ENCODE results near the gene GPS1. TPM values are rescaled to one million over a fixed set of nuclear protein-coding genes. Genes with fewer than 3 reads are reported as not detected.

The GPS1 gene
- total and polyA plus RNA-seq, 2 experiments from 2014 or later = 136 to 242 TPM

DNA sequence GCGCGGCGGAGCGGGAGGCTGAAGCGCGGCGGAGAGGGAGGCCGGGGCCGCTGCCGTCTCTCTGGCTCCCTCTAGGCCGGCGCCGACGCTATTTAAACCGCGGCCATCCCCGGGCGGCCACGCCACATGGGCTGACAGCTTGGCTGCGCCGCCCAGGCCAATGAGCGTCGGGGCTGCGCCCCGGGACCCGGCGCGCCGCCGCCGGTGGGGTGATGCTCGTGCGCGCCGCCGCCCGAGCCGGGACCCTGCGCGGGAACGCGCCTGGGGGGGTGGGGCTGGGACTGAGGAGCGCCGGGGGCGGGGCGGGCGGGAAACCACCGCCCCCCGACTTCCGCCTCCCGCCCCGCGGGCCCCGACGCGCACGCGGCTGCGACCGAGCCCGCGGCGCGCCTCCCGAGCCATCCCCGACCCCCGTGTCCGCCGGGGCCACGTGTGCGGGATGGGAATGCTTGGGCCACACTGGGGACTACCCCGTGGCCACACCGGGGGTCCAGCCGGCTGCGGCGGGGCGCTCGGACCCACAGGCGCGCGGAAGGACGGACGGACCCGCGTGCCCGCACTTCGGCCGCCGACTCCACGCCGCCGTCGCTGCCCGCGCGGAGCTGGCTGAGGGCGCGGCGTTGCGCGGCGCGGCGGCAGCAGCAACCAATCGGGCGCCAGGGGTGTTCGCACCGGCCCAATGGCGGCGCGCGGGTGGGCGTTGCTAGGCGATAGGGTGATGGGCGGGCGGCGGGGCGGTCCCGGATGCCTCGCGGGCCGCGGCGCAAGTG lies 46.7 kb downstream of the GPS1 start, which contains the start of gene FASN:
Gene FASN, minus strand, starts transcription at position 68 of the 770 bp plus-strand sequence. CDS start 1,791 bp downstream, outside the sequence.
- peak; percentile 97 for DNase-seq (ENCODE audit: low spot score)
- Histone ChIP-seq H3K4me2 (peak within 1 kb of the TSS; percentile 91), H4K20me1 (replicated peaks; ENCODE audit: insufficient read depth) (peaks cover 26% of the 10 kb centered on the region), H3K9me2 (ENCODE audit: insufficient read depth) (no peaks in the 10 kb centered on the region), H3K4me1 (ENCODE audit: insufficient read depth) (peaks cover 32% of the 10 kb centered on the region), H3K4me3 (peak within 1 kb of the TSS; percentile 88), H3K36me3 (ENCODE audit: insufficient read depth) (0 out of 2 replicates have a peak, but pooled peaks cover 5% of the 10 kb centered on the region), H2AFZ (no peak within 1 kb of the TSS), H3K27ac (ENCODE audit: low read depth) (peak within 1 kb of the TSS; percentile 81; the same call in 1 of the 2 replicates), H3K79me2 (replicated peaks; ENCODE audit: insufficient read depth) (peaks cover 50% of the 10 kb centered on the region), H3F3A (replicated peaks; ENCODE audit: low read depth) (0 out of 2 replicates have a peak, but pooled peaks cover 19% of the 10 kb centered on the region), H3K27me3 (ENCODE audit: insufficient read depth) (no peaks in the 10 kb centered on the region)
- H3K4me1 Mint-ChIP-seq = peaks cover 23% of the 10 kb centered on the region
- ATAC-seq = peak; percentile 51
- H3K27me3 Mint-ChIP-seq (ENCODE audit: insufficient read depth, low read depth, poor library complexity) = peaks cover 19% of the 10 kb centered on the region
- no peaks in the 10 kb centered on the region for H3K9me3 Mint-ChIP-seq
- no peak within 1 kb of the TSS for H3K27ac Mint-ChIP-seq
- H3K36me3 Mint-ChIP-seq (ENCODE audit: low read depth) = peaks cover 27% of the 10 kb centered on the region; the same call in 2 of the 3 replicates
- peak in 1 of 2 experiments; percentile 51; a peak in 2 of 4 replicates for TF ChIP-seq CTCF (conservative IDR thresholded peaks at IDR 0.05; ENCODE audit: low read depth in 2 of 2)
- no peak for TF ChIP-seq JUNB (IDR thresholded peaks at IDR 0.05; ENCODE audit: unreplicated experiment)
- TF ChIP-seq ETS1 (IDR thresholded peaks at IDR 0.05) = no peak
- peak; percentile 69 for TF ChIP-seq CREB1 (CRISPR knock-in tag; IDR thresholded peaks at IDR 0.05; ENCODE audit: low read depth)
- no peak for TF ChIP-seq EZH2 (IDR thresholded peaks at IDR 0.05; ENCODE audit: low read depth, unreplicated experiment)
- TF ChIP-seq ZNF114 (CRISPR knock-in tag; IDR thresholded peaks at IDR 0.05) = no peak
- TF ChIP-seq, protein P1, sequence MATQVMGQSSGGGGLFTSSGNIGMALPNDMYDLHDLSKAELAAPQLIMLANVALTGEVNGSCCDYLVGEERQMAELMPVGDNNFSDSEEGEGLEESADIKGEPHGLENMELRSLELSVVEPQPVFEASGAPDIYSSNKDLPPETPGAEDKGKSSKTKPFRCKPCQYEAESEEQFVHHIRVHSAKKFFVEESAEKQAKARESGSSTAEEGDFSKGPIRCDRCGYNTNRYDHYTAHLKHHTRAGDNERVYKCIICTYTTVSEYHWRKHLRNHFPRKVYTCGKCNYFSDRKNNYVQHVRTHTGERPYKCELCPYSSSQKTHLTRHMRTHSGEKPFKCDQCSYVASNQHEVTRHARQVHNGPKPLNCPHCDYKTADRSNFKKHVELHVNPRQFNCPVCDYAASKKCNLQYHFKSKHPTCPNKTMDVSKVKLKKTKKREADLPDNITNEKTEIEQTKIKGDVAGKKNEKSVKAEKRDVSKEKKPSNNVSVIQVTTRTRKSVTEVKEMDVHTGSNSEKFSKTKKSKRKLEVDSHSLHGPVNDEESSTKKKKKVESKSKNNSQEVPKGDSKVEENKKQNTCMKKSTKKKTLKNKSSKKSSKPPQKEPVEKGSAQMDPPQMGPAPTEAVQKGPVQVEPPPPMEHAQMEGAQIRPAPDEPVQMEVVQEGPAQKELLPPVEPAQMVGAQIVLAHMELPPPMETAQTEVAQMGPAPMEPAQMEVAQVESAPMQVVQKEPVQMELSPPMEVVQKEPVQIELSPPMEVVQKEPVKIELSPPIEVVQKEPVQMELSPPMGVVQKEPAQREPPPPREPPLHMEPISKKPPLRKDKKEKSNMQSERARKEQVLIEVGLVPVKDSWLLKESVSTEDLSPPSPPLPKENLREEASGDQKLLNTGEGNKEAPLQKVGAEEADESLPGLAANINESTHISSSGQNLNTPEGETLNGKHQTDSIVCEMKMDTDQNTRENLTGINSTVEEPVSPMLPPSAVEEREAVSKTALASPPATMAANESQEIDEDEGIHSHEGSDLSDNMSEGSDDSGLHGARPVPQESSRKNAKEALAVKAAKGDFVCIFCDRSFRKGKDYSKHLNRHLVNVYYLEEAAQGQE (IDR thresholded peaks at IDR 0.05; ENCODE audit: unreplicated experiment) = no peak
- TF ChIP-seq ZNF331 (CRISPR knock-in tag; IDR thresholded peaks at IDR 0.05; ENCODE audit: low read depth) = no peak
- TF ChIP-seq EZH2phosphoT487 (IDR thresholded peaks at IDR 0.05; ENCODE audit: unreplicated experiment) = no peak
- TF ChIP-seq POLR2AphosphoS5 (IDR thresholded peaks at IDR 0.05; ENCODE audit: low read depth) = peak; percentile 59
- TF ChIP-seq STAT1 (IDR thresholded peaks at IDR 0.05; ENCODE audit: unreplicated experiment) = no peak
- TF ChIP-seq NANOG (IDR thresholded peaks at IDR 0.05; ENCODE audit: borderline replicate concordance) = no peak
- TF ChIP-seq, protein P2, sequence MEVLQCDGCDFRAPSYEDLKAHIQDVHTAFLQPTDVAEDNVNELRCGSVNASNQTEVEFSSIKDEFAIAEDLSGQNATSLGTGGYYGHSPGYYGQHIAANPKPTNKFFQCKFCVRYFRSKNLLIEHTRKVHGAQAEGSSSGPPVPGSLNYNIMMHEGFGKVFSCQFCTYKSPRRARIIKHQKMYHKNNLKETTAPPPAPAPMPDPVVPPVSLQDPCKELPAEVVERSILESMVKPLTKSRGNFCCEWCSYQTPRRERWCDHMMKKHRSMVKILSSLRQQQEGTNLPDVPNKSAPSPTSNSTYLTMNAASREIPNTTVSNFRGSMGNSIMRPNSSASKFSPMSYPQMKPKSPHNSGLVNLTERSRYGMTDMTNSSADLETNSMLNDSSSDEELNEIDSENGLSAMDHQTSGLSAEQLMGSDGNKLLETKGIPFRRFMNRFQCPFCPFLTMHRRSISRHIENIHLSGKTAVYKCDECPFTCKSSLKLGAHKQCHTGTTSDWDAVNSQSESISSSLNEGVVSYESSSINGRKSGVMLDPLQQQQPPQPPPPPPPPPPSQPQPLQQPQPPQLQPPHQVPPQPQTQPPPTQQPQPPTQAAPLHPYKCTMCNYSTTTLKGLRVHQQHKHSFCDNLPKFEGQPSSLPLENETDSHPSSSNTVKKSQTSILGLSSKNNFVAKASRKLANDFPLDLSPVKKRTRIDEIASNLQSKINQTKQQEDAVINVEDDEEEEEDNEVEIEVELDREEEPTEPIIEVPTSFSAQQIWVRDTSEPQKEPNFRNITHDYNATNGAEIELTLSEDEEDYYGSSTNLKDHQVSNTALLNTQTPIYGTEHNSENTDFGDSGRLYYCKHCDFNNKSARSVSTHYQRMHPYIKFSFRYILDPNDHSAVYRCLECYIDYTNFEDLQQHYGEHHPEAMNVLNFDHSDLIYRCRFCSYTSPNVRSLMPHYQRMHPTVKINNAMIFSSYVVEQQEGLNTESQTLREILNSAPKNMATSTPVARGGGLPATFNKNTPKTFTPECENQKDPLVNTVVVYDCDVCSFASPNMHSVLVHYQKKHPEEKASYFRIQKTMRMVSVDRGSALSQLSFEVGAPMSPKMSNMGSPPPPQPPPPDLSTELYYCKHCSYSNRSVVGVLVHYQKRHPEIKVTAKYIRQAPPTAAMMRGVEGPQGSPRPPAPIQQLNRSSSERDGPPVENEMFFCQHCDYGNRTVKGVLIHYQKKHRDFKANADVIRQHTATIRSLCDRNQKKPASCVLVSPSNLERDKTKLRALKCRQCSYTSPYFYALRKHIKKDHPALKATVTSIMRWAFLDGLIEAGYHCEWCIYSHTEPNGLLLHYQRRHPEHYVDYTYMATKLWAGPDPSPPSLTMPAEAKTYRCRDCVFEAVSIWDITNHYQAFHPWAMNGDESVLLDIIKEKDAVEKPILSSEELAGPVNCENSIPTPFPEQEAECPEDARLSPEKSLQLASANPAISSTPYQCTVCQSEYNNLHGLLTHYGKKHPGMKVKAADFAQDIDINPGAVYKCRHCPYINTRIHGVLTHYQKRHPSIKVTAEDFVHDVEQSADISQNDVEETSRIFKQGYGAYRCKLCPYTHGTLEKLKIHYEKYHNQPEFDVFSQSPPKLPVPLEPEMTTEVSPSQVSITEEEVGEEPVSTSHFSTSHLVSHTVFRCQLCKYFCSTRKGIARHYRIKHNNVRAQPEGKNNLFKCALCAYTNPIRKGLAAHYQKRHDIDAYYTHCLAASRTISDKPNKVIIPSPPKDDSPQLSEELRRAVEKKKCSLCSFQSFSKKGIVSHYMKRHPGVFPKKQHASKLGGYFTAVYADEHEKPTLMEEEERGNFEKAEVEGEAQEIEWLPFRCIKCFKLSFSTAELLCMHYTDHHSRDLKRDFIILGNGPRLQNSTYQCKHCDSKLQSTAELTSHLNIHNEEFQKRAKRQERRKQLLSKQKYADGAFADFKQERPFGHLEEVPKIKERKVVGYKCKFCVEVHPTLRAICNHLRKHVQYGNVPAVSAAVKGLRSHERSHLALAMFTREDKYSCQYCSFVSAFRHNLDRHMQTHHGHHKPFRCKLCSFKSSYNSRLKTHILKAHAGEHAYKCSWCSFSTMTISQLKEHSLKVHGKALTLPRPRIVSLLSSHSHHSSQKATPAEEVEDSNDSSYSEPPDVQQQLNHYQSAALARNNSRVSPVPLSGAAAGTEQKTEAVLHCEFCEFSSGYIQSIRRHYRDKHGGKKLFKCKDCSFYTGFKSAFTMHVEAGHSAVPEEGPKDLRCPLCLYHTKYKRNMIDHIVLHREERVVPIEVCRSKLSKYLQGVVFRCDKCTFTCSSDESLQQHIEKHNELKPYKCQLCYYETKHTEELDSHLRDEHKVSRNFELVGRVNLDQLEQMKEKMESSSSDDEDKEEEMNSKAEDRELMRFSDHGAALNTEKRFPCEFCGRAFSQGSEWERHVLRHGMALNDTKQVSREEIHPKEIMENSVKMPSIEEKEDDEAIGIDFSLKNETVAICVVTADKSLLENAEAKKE (CRISPR knock-in tag; IDR thresholded peaks at IDR 0.05) = no peak
- peak within 1 kb of the TSS; percentile 73 for H3K4me3 Mint-ChIP-seq
